MCF 10A (cell line): ENCODE measurements around the gene B4GALNT3. TPM values are rescaled to one million over a fixed set of nuclear protein-coding genes. Genes with fewer than 3 reads are reported as not detected.

Experiments used
- BruUV-seq: library from RNA; stranded (reverse); fragments of 400-500 nt; replicated peaks from 2 replicates; lab custom pipeline; 2021; lab: Mats Ljungman, UMichigan
- CTCF ChIA-PET: fragments of 300-600 bp; sonication (Branson Sonifier 250); formaldehyde crosslinking; extraction: SDS; loops from one replicate; lab custom pipeline; 2021; ENCODE audit warnings: antibody characterized with exemption, inconsistent platforms; lab: Yijun Ruan, JAX
- POLR2A ChIA-PET: fragments of 300-600, 350-650 bp; sonication (Branson Sonifier 250); formaldehyde crosslinking; extraction: SDS; loops from one replicate; lab custom pipeline; 2020; ENCODE audit warnings: antibody characterized with exemption, inconsistent platforms; lab: Yijun Ruan, JAX
- DNase-seq: peaks from one replicate; pipeline ENCODE4 v3.0.0-alpha.2; 2018; ENCODE audit not compliant: unreplicated experiment
- H3K27ac Mint-ChIP-seq: one replicate; pipeline ENCODE4 v1.8.0; 2022; ENCODE audit warnings: mild to moderate bottlenecking, low read depth, mixed read lengths; ENCODE audit not compliant: unreplicated experiment
- H3K27me3 Mint-ChIP-seq: one replicate; pipeline ENCODE4 v1.8.0; 2022; ENCODE audit warnings: mixed read lengths; ENCODE audit not compliant: insufficient read depth, unreplicated experiment
- H3K36me3 Mint-ChIP-seq: one replicate; pipeline ENCODE4 v1.8.0; 2022; ENCODE audit warnings: mild to moderate bottlenecking, moderate library complexity, mixed read lengths; ENCODE audit not compliant: insufficient read depth, unreplicated experiment
- H3K4me1 Mint-ChIP-seq: one replicate; pipeline ENCODE4 v1.8.0; 2022; ENCODE audit warnings: mixed read lengths; ENCODE audit not compliant: insufficient read depth, unreplicated experiment
- H3K4me3 Mint-ChIP-seq: one replicate; pipeline ENCODE4 v1.8.0; 2022; ENCODE audit warnings: mild to moderate bottlenecking, moderate library complexity, mixed read lengths; ENCODE audit not compliant: unreplicated experiment
- H3K9me3 Mint-ChIP-seq: one replicate; pipeline ENCODE4 v1.8.0; 2022; ENCODE audit warnings: mixed read lengths; ENCODE audit not compliant: unreplicated experiment
- intact Hi-C: fragments of 100-400 bp; cut with micrococcal nuclease; formaldehyde crosslinking; loops from 2 replicates; pipeline ENCODE4 v1.14.1; 2022
- total RNA-seq: library from RNA; stranded (reverse); gene quantifications from 2 replicates; pipeline ENCODE4 v1.2.3, GENCODE V29; 2022
- TF ChIP-seq, protein P1 (sequence below): fragments of 200-600 bp; IDR thresholded peaks from one replicate; pipeline ENCODE4 v1.8.0; 2022; ENCODE audit warnings: antibody characterized with exemption, mild to moderate bottlenecking; ENCODE audit not compliant: unreplicated experiment

The B4GALNT3 gene
- total RNA-seq, 1 experiment from 2014 or later, result 0.68 TPM

DNA sequence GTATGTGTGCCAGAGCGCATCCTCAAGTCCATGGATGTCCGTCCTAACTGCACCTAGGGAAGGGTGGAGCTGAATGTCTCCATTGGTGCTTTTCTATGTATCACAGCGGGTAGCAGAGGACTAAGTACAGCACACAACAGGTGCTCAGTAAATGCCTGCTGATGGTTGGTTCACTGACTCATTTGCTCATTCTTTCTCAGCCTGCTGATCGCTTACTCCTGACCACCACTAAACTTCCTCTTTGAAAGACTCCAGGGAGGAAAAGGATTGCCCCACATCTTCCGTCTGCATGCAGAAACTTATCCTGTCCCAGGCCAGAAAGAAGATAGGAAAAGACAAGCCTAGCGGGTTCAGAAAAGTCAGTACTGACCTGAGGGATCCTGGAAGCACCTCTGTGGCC lies 66.3 kb downstream of the B4GALNT3 start:
- POLR2A ChIA-PET, result interaction anchor here (0.6 to 1.0 kb wide), 2 partner anchors 10 to 18 kb away, joined by 3 to 4 read pairs; no protein-coding TSS in a partner anchor
- Mint-ChIP-seq H3K36me3 (no peaks in the 10 kb centered on the region), H3K27me3 (no peaks in the 10 kb centered on the region), H3K27ac (no peak overlapping the region), H3K4me3 (no peak overlapping the region), H3K4me1 (peaks cover 17% of the 10 kb centered on the region), H3K9me3 (no peaks in the 10 kb centered on the region)
- no TSS peak for BruUV-seq
- TF ChIP-seq, protein P1, sequence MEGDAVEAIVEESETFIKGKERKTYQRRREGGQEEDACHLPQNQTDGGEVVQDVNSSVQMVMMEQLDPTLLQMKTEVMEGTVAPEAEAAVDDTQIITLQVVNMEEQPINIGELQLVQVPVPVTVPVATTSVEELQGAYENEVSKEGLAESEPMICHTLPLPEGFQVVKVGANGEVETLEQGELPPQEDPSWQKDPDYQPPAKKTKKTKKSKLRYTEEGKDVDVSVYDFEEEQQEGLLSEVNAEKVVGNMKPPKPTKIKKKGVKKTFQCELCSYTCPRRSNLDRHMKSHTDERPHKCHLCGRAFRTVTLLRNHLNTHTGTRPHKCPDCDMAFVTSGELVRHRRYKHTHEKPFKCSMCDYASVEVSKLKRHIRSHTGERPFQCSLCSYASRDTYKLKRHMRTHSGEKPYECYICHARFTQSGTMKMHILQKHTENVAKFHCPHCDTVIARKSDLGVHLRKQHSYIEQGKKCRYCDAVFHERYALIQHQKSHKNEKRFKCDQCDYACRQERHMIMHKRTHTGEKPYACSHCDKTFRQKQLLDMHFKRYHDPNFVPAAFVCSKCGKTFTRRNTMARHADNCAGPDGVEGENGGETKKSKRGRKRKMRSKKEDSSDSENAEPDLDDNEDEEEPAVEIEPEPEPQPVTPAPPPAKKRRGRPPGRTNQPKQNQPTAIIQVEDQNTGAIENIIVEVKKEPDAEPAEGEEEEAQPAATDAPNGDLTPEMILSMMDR, result no peak
- intact Hi-C loops, result no loop called here
- CTCF ChIA-PET, result interaction anchor here (1.0 kb wide), 2 partner anchors 11 to 21 kb away, joined by 4 to 5 read pairs; no protein-coding TSS in a partner anchor
- DNase-seq, result no peak

DNA sequence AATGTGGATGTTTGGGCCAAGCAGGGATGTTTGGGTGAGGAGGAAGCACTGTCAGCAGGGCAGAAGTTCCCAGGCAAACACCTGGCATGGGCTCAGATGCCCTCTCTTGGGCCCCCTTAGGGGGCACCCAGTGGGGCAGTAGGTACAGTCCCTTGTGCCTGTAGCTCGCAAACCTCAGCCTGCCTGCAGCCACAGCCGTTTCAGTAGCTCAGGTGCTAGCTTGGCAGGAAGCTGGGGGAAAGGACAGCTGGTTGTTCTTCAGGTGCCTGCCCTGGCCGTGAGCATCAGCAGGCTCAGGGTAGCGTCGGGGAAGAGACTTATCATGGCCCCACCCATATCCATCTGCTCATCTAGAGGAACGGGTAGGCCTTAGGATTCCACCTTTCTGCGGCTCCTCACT lies 67.5 kb downstream of the B4GALNT3 start:
- ChIA-PET CTCF (interaction anchor here (0.6 to 1.0 kb wide), 5 partner anchors 20 to 1467 kb away, joined by 3 to 4 read pairs (median 3); no protein-coding TSS in a partner anchor), POLR2A (no interaction called here)
- no peak overlapping the region for H3K4me3 Mint-ChIP-seq
- H3K9me3 Mint-ChIP-seq, result no peaks in the 10 kb centered on the region
- H3K27me3 Mint-ChIP-seq, result no peaks in the 10 kb centered on the region
- no TSS peak for BruUV-seq
- H3K4me1 Mint-ChIP-seq, result peaks cover 17% of the 10 kb centered on the region
- intact Hi-C loops, result no loop called here
- no peak overlapping the region for H3K27ac Mint-ChIP-seq
- no peaks in the 10 kb centered on the region for H3K36me3 Mint-ChIP-seq
- no peak for DNase-seq
- TF ChIP-seq, protein P1, result no peak

DNA sequence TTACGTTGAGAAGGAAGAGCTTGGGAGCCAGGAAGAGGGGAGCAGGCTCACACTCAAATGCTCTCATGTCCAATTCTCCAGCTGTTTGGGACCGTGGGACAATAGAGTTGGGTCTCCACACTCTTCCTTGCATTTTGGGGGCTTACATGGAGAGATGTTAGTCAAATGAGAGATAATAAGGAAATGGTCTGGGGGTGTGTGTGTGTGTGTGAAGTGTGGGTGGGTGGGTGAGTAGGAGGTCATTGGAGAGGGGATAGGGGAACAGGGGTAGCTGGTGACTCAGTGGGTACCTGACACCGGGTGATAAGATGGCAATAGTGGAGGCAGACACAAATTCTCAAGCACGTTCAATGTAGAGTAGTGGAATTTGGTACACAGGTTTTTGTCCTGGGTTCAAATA lies 68.0 kb downstream of the B4GALNT3 start:
- ChIA-PET CTCF (interaction anchor here (0.6 to 0.7 kb wide), 2 partner anchors 28 to 1466 kb away, joined by 3 to 4 read pairs; no protein-coding TSS in a partner anchor), POLR2A (no interaction called here)
- TF ChIP-seq, protein P1, result no peak
- Mint-ChIP-seq H3K4me3 (no peak overlapping the region), H3K27me3 (no peaks in the 10 kb centered on the region), H3K4me1 (peaks cover 17% of the 10 kb centered on the region), H3K27ac (no peak overlapping the region), H3K9me3 (no peaks in the 10 kb centered on the region), H3K36me3 (no peaks in the 10 kb centered on the region)
- intact Hi-C loops, result no loop called here
- BruUV-seq, result no TSS peak
- DNase-seq, result no peak

DNA sequence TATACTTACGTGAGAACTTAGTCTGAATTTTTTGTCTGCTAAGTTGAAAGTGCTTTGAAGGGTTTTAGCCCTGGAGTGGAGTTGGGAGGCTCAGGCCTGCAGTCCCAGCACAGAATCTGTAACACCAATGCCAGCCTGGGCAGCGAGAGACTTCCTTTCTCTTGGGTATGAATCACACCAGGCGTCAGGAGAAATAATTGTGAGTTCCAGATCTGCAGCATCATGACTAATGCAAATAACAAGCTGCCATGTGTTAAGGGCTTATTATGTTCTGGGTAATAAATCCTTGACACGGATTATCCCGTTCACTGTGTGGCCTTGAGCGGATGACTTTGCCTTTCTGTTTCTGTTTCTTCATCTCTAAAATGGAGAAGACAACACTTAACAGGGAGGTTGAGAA lies 70.6 kb downstream of the B4GALNT3 start:
- no peaks in the 10 kb centered on the region for H3K27me3 Mint-ChIP-seq
- no peaks in the 10 kb centered on the region for H3K36me3 Mint-ChIP-seq
- intact Hi-C loops, result no loop called here
- H3K4me3 Mint-ChIP-seq, result no peak overlapping the region
- CTCF ChIA-PET, result interaction anchor here (0.6 to 10.2 kb wide), 9 partner anchors 17 to 416 kb away, joined by 3 to 81 read pairs (median 4); no protein-coding TSS in a partner anchor
- POLR2A ChIA-PET, result interaction anchor here (0.5 to 1.3 kb wide), 6 partner anchors 8 to 222 kb away, joined by 3 to 7 read pairs (median 4); partner anchors contain the start of gene WNK1
- peak overlapping the region; percentile 69 for H3K27ac Mint-ChIP-seq
- TF ChIP-seq, protein P1, result no peak
- BruUV-seq, result no TSS peak
- H3K9me3 Mint-ChIP-seq, result no peaks in the 10 kb centered on the region
- H3K4me1 Mint-ChIP-seq, result peaks cover 15% of the 10 kb centered on the region
- peak; percentile 70 for DNase-seq
